ENCODE measurements around the gene CACNA1D.

CACNA1D gene

DNA sequence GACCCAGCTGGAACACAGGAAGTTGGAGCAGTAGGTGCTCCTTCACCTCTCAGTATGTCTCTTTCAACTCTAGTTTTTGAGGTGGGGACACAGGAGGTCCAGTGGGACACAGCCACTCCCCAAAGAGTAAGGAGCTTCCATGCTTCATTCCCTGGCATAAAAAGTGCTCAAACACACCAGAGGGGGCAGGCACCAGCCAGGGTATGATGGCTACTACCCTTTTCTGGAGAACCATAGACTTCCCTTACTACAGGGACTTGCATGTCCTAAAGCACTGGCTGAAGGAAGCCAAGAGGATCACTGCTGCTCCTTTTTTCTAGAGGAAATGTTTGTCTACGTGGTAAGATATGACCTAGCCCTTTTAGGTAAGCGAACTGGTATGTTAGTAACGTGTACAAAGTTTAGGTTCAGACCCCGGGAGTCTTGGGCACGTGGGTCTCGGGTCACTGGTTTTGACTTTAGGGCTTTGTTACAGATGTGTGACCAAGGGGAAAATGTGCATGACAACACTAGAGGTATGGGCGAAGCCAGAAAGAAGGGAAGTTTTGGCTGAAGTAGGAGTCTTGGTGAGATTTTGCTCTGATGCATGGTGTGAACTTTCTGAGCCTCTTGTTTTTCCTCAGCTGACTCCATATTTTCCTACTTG is 363.8 kb downstream of the CACNA1D start:
- Histone ChIP-seq H3K27ac (ENCODE audit: low read depth, low read length) (no peak overlapping the region), H3K9me3 (ENCODE audit: control insufficient read depth, insufficient read depth, low read depth, low read length) (no peaks in the 10 kb centered on the region), H3K4me1 (ENCODE audit: control insufficient read depth, insufficient read depth, low read length) (no peaks in the 10 kb centered on the region), H3K36me3 (ENCODE audit: control insufficient read depth, insufficient read depth, low read length) (peaks cover 30% of the 10 kb centered on the region), H3K4me3 (ENCODE audit: low read depth, low read length) (no peak overlapping the region), H3K27me3 (ENCODE audit: control insufficient read depth, insufficient read depth, low read length) (no peaks in the 10 kb centered on the region), H3K9ac (ENCODE audit: low read length) (no peak overlapping the region)

GRCh38 chr3:53859178-53859577 is 364.8 kb downstream of the CACNA1D start:
- H3K27me3 ChIP-seq (ENCODE audit: control insufficient read depth, insufficient read depth, low read length) = no peaks in the 10 kb centered on the region
- H3K9me3 ChIP-seq (ENCODE audit: control insufficient read depth, insufficient read depth, low read depth, low read length) = no peaks in the 10 kb centered on the region
- no peaks in the 10 kb centered on the region for H3K4me1 ChIP-seq (ENCODE audit: control insufficient read depth, insufficient read depth, low read length)
- H3K4me3 ChIP-seq (ENCODE audit: low read depth, low read length) = no peak overlapping the region
- peaks cover 36% of the 10 kb centered on the region for H3K36me3 ChIP-seq (ENCODE audit: control insufficient read depth, insufficient read depth, low read length)
- H3K27ac ChIP-seq (ENCODE audit: low read depth, low read length) = 0 out of 2 replicates have a peak overlapping the region, but pooled peaks have one; percentile 15
- H3K9ac ChIP-seq (ENCODE audit: low read length) = no peak overlapping the region

DNA sequence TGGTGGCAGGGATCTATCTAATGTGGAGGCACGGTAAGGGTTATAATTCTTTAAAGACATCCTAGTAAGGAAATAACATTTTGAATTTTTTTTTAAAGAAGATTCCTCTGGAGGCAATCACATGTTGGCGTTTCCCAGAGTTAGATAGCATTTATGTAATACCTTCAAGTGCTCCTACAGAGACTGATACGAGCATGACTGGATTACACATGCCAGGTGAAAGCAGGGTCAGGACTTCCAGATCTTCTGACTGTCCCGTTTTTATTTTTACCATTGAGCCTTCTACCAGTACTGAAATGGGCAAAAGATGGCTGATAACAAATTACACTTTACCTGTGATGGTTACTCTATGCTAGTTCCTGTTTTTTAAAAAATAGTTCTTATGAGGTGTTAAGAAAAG is 365.8 kb downstream of the CACNA1D start:
- no peaks in the 10 kb centered on the region for H3K4me1 ChIP-seq (ENCODE audit: control insufficient read depth, insufficient read depth, low read length)
- peaks cover 46% of the 10 kb centered on the region for H3K36me3 ChIP-seq (ENCODE audit: control insufficient read depth, insufficient read depth, low read length)
- H3K27ac ChIP-seq (ENCODE audit: low read depth, low read length) = no peak overlapping the region
- no peaks in the 10 kb centered on the region for H3K9me3 ChIP-seq (ENCODE audit: control insufficient read depth, insufficient read depth, low read depth, low read length)
- no peak overlapping the region for H3K4me3 ChIP-seq (ENCODE audit: low read depth, low read length)
- H3K27me3 ChIP-seq (ENCODE audit: control insufficient read depth, insufficient read depth, low read length) = no peaks in the 10 kb centered on the region
- H3K9ac ChIP-seq (ENCODE audit: low read length) = no peak overlapping the region

- Histone ChIP-seq H3K27me3 (ENCODE audit: control insufficient read depth, insufficient read depth, low read length) (no peaks in the 10 kb centered on the region), H3K4me3 (ENCODE audit: low read depth, low read length) (no peak overlapping the region), H3K9me3 (ENCODE audit: control insufficient read depth, insufficient read depth, low read depth, low read length) (no peaks in the 10 kb centered on the region), H3K9ac (ENCODE audit: low read length) (no peak overlapping the region), H3K36me3 (ENCODE audit: control insufficient read depth, insufficient read depth, low read length) (peaks cover 55% of the 10 kb centered on the region), H3K27ac (ENCODE audit: low read depth, low read length) (no peak overlapping the region), H3K4me1 (ENCODE audit: control insufficient read depth, insufficient read depth, low read length) (no peaks in the 10 kb centered on the region)
These were observed 367.8 kb downstream of the CACNA1D start for GRCh38 chr3:53862241-53862640.

DNA sequence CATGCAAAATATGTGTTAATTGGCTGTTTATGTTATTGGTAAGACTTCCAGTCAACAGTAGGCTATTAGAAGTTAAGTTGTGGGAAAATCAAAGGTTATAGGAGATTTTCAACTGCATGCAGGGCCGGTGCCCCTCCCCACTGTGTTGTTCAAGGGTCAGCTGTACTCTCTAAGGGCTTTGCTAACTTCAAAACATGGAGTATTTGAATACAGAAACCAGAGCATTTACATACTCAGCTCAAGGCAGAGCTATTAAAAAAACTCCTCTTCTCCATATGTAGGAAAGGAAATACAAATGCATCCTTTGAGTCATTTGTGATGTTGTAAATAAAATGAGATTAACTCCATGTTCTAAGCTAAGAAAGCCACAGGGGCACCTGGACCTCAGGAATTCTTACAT is 368.7 kb downstream of the CACNA1D start:
- Histone ChIP-seq H3K9me3 (ENCODE audit: control insufficient read depth, insufficient read depth, low read depth, low read length) (no peaks in the 10 kb centered on the region), H3K27ac (ENCODE audit: low read depth, low read length) (no peak overlapping the region), H3K4me1 (ENCODE audit: control insufficient read depth, insufficient read depth, low read length) (no peaks in the 10 kb centered on the region), H3K27me3 (ENCODE audit: control insufficient read depth, insufficient read depth, low read length) (no peaks in the 10 kb centered on the region), H3K4me3 (ENCODE audit: low read depth, low read length) (no peak overlapping the region), H3K9ac (ENCODE audit: low read length) (no peak overlapping the region), H3K36me3 (ENCODE audit: control insufficient read depth, insufficient read depth, low read length) (peaks cover 64% of the 10 kb centered on the region)
